Osteocyte (in vitro differentiated cells): ENCODE data around the gene NPLOC4. TPM values are rescaled to one million over a fixed set of nuclear protein-coding genes. Genes with fewer than 3 reads are reported as not detected.

Experiments used
- DNase-seq: peaks from one replicate; pipeline ENCODE4 v3.0.0; 2021; ENCODE audit warnings: mixed read lengths; ENCODE audit not compliant: unreplicated experiment; ENCODE audit errors: extremely low spot score
- H3K27ac Mint-ChIP-seq: one replicate; pipeline ENCODE4 v1.8.0; 2021; ENCODE audit warnings: mild to moderate bottlenecking, mixed read lengths; ENCODE audit not compliant: unreplicated experiment
- H3K27me3 Mint-ChIP-seq: one replicate; pipeline ENCODE4 v1.8.0; 2021; ENCODE audit warnings: mixed read lengths; ENCODE audit not compliant: unreplicated experiment
- H3K36me3 Mint-ChIP-seq: one replicate; pipeline ENCODE4 v1.8.0; 2021; ENCODE audit warnings: mixed read lengths; ENCODE audit not compliant: unreplicated experiment
- H3K4me1 Mint-ChIP-seq: one replicate; pipeline ENCODE4 v1.8.0; 2021; ENCODE audit warnings: mixed read lengths; ENCODE audit not compliant: unreplicated experiment
- H3K4me3 Mint-ChIP-seq: one replicate; pipeline ENCODE4 v1.8.0; 2021; ENCODE audit warnings: mild to moderate bottlenecking, moderate library complexity, mixed read lengths; ENCODE audit not compliant: unreplicated experiment
- H3K9me3 Mint-ChIP-seq: one replicate; pipeline ENCODE4 v1.8.0; 2021; ENCODE audit warnings: mixed read lengths; ENCODE audit not compliant: unreplicated experiment
- CTCF ChIP-seq: fragments of 200-600 bp; sonication (generic); IDR thresholded peaks from 2 replicates; pipeline ENCODE4 v1.5.0; 2021; ENCODE audit warnings: antibody characterized with exemption, mild to moderate bottlenecking, moderate library complexity
- long read RNA-seq: library from polyadenylated mRNA; unstranded; transcript quantifications from one replicate; pipeline ENCODE4 v2.0.0, GENCODE V29; 2021
- total RNA-seq: library from RNA; stranded (reverse); gene quantifications from 2 replicates; pipeline ENCODE4 v1.2.1, GENCODE V29; 2021

Gene NPLOC4
- total RNA-seq = 99.7 and 112 TPM in 2 replicates
- long read RNA-seq, transcript NPLOC4-214 (3 exons, 560 nt) = major isoform, 6 of 37 reads
- long read RNA-seq, partial matches to known transcripts = 4 of 37 reads
- long read RNA-seq, other reads (novel, unspliced or antisense) = 24 of 37 reads

GRCh38 chr17:81636505-81637288 is at the start of gene NPLOC4, which contains the start of gene TSPAN10:
Gene NPLOC4, minus strand, starts transcription at chr17:81637112. Its CDS starts 182 bp downstream, at chr17:81636930.
Gene TSPAN10, plus strand, starts transcription at chr17:81637196. Its CDS starts 5,217 bp downstream, at chr17:81642413.
- no peaks in the 10 kb centered on the region for H3K27me3 Mint-ChIP-seq
- peak within 1 kb of the TSS; percentile 95 for H3K4me3 Mint-ChIP-seq
- H3K36me3 Mint-ChIP-seq = peaks cover 4% of the 10 kb centered on the region
- no peak for TF ChIP-seq CTCF
- peaks cover 25% of the 10 kb centered on the region for H3K4me1 Mint-ChIP-seq
- DNase-seq = peak; percentile 97
- no peaks in the 10 kb centered on the region for H3K9me3 Mint-ChIP-seq
- peak within 1 kb of the TSS; percentile 94 for H3K27ac Mint-ChIP-seq

- no peak for DNase-seq
- H3K27ac Mint-ChIP-seq = peak overlapping the region; percentile 27
Observed at GRCh38 chr17:81686614-81687013, 49.7 kb upstream of the NPLOC4 start.

GRCh38 chr17:81685108-81685507 is 48.2 kb upstream of the NPLOC4 start:
- Mint-ChIP-seq H3K4me3 (peak overlapping the region; percentile 81), H3K9me3 (no peaks in the 10 kb centered on the region), H3K4me1 (peaks cover 33% of the 10 kb centered on the region), H3K27me3 (no peaks in the 10 kb centered on the region), H3K36me3 (peaks cover 34% of the 10 kb centered on the region), H3K27ac (peak overlapping the region; percentile 89)
- TF ChIP-seq CTCF = no peak
- no peak for DNase-seq

More at GRCh38 chr17:81686614-81687013, 49.7 kb upstream of the NPLOC4 start:
- Mint-ChIP-seq H3K9me3 (no peaks in the 10 kb centered on the region), H3K4me1 (peaks cover 30% of the 10 kb centered on the region), H3K27me3 (no peaks in the 10 kb centered on the region), H3K4me3 (no peak overlapping the region), H3K36me3 (peaks cover 39% of the 10 kb centered on the region)
- TF ChIP-seq CTCF = no peak

- no peak for TF ChIP-seq CTCF
- DNase-seq = no peak
- Mint-ChIP-seq H3K27ac (peak overlapping the region; percentile 89), H3K4me1 (peaks cover 33% of the 10 kb centered on the region), H3K9me3 (no peaks in the 10 kb centered on the region), H3K4me3 (peak overlapping the region; percentile 81), H3K27me3 (no peaks in the 10 kb centered on the region), H3K36me3 (peaks cover 28% of the 10 kb centered on the region)
Observed at GRCh38 chr17:81684442-81684911, 47.6 kb upstream of the NPLOC4 start.
